ENCODE results near the gene XCL2.

DNA sequence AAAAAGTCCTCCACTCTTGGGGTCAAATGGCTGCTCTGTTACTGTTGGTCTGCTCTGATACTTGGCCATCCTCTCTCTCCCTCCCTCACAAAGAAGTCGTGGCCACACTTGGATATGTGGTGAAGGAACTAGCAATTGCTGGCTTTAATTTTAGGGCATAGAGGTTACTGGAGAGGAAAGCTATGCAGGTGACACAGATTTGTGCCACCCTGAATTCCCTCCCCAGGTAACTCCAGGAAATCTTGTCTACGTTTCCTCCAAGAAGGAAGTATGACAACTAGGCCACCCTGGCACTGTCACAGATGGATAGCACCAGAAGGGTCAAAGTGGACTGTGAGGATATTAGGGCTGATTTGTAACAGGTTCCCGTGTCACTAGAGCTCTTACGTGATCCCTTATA, 36.0 kb downstream of the XCL2 start:
- TF ChIP-seq, protein P1, sequence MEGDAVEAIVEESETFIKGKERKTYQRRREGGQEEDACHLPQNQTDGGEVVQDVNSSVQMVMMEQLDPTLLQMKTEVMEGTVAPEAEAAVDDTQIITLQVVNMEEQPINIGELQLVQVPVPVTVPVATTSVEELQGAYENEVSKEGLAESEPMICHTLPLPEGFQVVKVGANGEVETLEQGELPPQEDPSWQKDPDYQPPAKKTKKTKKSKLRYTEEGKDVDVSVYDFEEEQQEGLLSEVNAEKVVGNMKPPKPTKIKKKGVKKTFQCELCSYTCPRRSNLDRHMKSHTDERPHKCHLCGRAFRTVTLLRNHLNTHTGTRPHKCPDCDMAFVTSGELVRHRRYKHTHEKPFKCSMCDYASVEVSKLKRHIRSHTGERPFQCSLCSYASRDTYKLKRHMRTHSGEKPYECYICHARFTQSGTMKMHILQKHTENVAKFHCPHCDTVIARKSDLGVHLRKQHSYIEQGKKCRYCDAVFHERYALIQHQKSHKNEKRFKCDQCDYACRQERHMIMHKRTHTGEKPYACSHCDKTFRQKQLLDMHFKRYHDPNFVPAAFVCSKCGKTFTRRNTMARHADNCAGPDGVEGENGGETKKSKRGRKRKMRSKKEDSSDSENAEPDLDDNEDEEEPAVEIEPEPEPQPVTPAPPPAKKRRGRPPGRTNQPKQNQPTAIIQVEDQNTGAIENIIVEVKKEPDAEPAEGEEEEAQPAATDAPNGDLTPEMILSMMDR (IDR thresholded peaks at IDR 0.05; ENCODE audit: low read depth, low read length) = no peak
- TF ChIP-seq, protein P2, sequence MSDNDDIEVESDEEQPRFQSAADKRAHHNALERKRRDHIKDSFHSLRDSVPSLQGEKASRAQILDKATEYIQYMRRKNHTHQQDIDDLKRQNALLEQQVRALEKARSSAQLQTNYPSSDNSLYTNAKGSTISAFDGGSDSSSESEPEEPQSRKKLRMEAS (IDR thresholded peaks at IDR 0.05; ENCODE audit: low read depth, low read length) = no peak
- TF ChIP-seq POLR2A (IDR thresholded peaks at IDR 0.05; ENCODE audit: extremely low read depth, insufficient read length) (no peak), MYC (IDR thresholded peaks at IDR 0.05; ENCODE audit: low read depth, low read length) (no peak)

All from NB4 (cell line).